Tibial artery (tissue), 4 donors: ENCODE measurements around the gene MYOCD.

Experiments used
- DNase-seq, 2 donors: peaks; one replicate each; pipeline ENCODE4 v3.0.0-alpha.2; 2019
- H3K27ac ChIP-seq, 2 donors: fragments of 200-600 bp; sonication (generic) in 1 of 2; 1 replicate in 1 of 2; 2 replicates in 1 of 2; pipeline ENCODE4 v1.5.1; 2018 to 2019; ENCODE audit warnings: mild to moderate bottlenecking in 1 of 2
- H3K27me3 ChIP-seq, 2 donors: fragments of 200-600 bp; sonication (generic) in 1 of 2; one replicate each; pipeline versions ENCODE4 v1.5.1 to v1.6.0; 2016 to 2019
- H3K36me3 ChIP-seq, 3 donors: fragments of 200-600 bp; sonication (generic) in 2 of 3; one replicate each; pipeline ENCODE4 v1.5.1; 2016 to 2019; ENCODE audit warnings: mild to moderate bottlenecking in 2 of 3
- H3K4me1 ChIP-seq, 4 donors: fragments of 200-600 bp; sonication (generic) in 2 of 4; 1 replicate in 3 of 4; 2 replicates in 1 of 4; pipeline ENCODE4 v1.5.1; 2016 to 2019
- H3K4me3 ChIP-seq, 2 donors: fragments of 200-600 bp; sonication (generic) in 1 of 2; 1 replicate in 1 of 2; 2 replicates in 1 of 2; pipeline ENCODE4 v1.5.1; 2018 to 2019; ENCODE audit warnings: mild to moderate bottlenecking in 2 of 2
- H3K9me3 ChIP-seq, 3 donors: fragments of 200-600 bp; sonication (generic) in 1 of 3; one replicate each; pipeline ENCODE4 v1.5.1; 2016 to 2019
- intact Hi-C: fragments of 100-400 bp; cut with DNase I; formaldehyde crosslinking; loops from one replicate; pipeline ENCODE4 v1.15.0; 2023; ENCODE audit warnings: low total_unique reads
- TF ChIP-seq, protein P1 (sequence below), 2 experiments: fragments of 200-600 bp in 1 of 2; fragments of 450-650 bp in 1 of 2; IDR thresholded peaks; one replicate each; pipeline ENCODE4 v1.5.1; 2017 to 2019; ENCODE audit warnings: antibody characterized with exemption in 2 of 2, mild to moderate bottlenecking in 1 of 2, moderate library complexity in 1 of 2

The MYOCD gene

DNA sequence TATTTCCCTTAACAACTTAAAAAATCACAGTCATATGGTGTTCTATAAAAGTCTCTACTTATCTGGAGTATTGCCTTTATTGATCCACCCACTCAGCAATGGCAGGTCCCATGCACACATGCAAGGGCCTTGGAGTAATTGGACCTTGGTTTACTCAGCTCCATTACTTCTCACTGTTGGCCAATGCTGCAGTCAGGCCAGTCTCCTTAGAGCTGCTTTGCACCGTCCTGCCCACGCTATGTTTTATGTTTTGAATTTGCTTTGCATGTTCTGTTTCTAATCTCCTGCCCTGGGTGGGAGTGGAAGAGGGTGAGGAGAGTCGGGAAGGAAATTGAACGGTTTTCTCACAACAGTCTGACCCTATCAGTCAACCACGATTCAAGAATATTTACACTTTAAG is 147.2 kb downstream of the MYOCD start:
- TF ChIP-seq, protein P1, sequence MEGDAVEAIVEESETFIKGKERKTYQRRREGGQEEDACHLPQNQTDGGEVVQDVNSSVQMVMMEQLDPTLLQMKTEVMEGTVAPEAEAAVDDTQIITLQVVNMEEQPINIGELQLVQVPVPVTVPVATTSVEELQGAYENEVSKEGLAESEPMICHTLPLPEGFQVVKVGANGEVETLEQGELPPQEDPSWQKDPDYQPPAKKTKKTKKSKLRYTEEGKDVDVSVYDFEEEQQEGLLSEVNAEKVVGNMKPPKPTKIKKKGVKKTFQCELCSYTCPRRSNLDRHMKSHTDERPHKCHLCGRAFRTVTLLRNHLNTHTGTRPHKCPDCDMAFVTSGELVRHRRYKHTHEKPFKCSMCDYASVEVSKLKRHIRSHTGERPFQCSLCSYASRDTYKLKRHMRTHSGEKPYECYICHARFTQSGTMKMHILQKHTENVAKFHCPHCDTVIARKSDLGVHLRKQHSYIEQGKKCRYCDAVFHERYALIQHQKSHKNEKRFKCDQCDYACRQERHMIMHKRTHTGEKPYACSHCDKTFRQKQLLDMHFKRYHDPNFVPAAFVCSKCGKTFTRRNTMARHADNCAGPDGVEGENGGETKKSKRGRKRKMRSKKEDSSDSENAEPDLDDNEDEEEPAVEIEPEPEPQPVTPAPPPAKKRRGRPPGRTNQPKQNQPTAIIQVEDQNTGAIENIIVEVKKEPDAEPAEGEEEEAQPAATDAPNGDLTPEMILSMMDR (IDR thresholded peaks at IDR 0.05): no peak
- intact Hi-C loops: no loop called here
- Histone ChIP-seq H3K36me3 (peaks cover 0 to 4% (median 0%) of the 10 kb centered on the region in 3 donors), H3K27me3 (no peaks in the 10 kb centered on the region), H3K4me1 (no peaks in the 10 kb centered on the region), H3K9me3 (peaks cover 0 to 8% (median 0%) of the 10 kb centered on the region in 3 donors), H3K27ac (no peak overlapping the region), H3K4me3 (no peak overlapping the region)
- no peak for DNase-seq

DNA sequence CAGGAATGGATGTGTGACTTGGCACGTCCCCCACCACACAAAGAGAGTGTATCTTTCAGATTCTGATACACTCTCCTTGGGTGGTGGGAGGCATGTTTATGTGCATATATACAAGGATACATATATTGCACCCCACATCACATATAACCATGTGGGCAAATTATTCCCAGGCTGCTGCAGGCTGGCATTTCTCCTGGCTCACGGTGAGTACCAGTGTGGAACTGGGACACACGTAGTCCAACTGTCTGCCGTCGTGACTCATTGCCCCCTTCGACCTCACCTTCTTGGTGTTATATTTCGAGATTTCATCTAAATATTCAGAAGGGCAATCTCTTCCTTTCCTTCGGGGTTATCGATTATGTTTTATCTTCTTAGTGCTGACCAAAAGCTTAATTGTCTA is 148.0 kb downstream of the MYOCD start:
- intact Hi-C loops: no loop called here
- no peaks in the 10 kb centered on the region for H3K4me1 ChIP-seq
- H3K36me3 ChIP-seq: no peaks in the 10 kb centered on the region
- DNase-seq: no peak
- peaks cover 0 to 5% (median 0%) of the 10 kb centered on the region in 3 donors for H3K9me3 ChIP-seq
- H3K27me3 ChIP-seq: no peaks in the 10 kb centered on the region
- TF ChIP-seq, protein P1 (IDR thresholded peaks at IDR 0.05): no peak
- no peak overlapping the region for H3K4me3 ChIP-seq
- no peak overlapping the region for H3K27ac ChIP-seq

- intact Hi-C loops: no loop called here
Observed at GRCh38 chr17:12814718-12815117, 149.0 kb downstream of the MYOCD start.

DNA sequence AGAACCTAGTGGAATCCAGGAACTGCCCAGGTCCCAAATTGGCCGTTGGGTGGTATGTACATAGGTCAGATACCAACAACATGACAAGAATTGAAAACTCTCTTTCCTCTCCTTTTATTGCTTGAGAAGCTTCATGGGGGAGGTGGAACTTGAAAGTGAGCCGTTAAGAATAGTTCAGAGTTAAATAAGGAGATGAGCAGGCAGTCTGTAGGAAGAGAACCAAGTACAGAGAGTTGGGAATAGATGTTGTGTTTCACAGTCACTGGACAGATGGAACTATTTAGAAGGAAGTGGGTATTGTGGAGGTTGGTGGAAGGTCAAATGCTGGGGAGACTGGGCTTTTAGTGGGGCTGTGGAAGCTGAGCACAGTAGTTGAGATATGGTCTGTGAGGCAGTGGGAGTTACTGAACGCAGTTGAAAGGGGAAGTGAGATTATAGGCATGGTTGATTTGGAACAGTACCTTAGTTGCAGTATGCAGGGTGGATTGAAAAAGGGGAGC is 150.0 kb downstream of the MYOCD start:
- no peaks in the 10 kb centered on the region for H3K27me3 ChIP-seq
- no peak overlapping the region for H3K4me3 ChIP-seq
- TF ChIP-seq, protein P1 (IDR thresholded peaks at IDR 0.05): no peak
- no peaks in the 10 kb centered on the region for H3K36me3 ChIP-seq
- no peaks in the 10 kb centered on the region for H3K9me3 ChIP-seq
- intact Hi-C loops: no loop called here
- no peak overlapping the region for H3K27ac ChIP-seq
- H3K4me1 ChIP-seq: no peaks in the 10 kb centered on the region
- DNase-seq: no peak

More at GRCh38 chr17:12814718-12815117, 149.0 kb downstream of the MYOCD start:
- no peaks in the 10 kb centered on the region for H3K27me3 ChIP-seq
- H3K36me3 ChIP-seq: no peaks in the 10 kb centered on the region
- no peaks in the 10 kb centered on the region for H3K4me1 ChIP-seq
- H3K27ac ChIP-seq: no peak overlapping the region
- H3K9me3 ChIP-seq: no peaks in the 10 kb centered on the region
- no peak overlapping the region for H3K4me3 ChIP-seq
- TF ChIP-seq, protein P1 (IDR thresholded peaks at IDR 0.05): no peak
- DNase-seq: no peak
